ENCODE results near the gene AIP. TPM values are rescaled to one million over a fixed set of nuclear protein-coding genes. Genes with fewer than 3 reads are reported as not detected.

The AIP gene
- total and polyA plus RNA-seq, 2 donors (not counting 3 experiments of a cell fraction or from before 2014, with no cell fraction given), result 46.3 to 114 TPM

DNA sequence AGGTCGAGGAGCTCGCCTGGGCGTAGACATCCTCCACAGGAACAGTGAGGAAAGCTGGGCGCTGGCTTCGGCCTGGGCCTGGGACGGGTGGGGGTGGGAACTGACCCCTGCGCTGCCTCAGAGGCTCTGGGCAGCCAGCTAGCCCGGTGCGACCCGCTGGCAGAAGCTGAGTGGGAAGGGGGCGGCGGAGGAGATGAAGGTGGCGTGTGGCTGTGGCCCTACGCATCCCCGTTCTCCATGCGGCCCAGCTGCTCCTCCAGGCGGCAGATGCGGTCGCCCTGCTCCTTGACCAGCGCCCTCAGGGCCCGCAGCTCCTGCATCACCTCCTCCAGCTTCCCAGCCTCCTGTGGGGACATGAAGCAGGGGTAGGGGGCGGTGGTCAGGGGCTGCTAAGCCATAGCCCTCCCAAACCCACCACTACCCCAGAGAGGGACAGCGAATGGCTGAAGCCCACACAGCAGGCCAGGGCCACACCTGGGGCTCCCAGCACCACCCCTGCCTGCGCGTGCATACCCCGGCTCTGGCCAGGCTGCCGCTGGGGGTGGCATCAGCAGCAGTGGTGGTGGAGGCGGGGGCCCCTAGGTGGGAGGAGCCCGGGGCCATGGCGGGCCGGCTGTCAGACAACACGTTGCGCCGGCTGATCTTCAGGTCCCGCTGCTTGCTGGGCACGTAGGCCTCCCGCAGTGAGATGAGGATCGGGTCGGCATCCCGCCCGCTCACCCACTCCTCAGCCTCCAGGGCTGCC, 44.5 kb upstream of the AIP start:
- Histone ChIP-seq H4K20me1 (replicated peaks; ENCODE audit: control insufficient read depth, extremely low read depth, insufficient read depth, low read length) (no peaks in the 10 kb centered on the region), H3K9me1 (replicated peaks; ENCODE audit: control insufficient read depth, extremely low read depth, insufficient read depth, low read length) (no peaks in the 10 kb centered on the region), H3K79me2 (ENCODE audit: control insufficient read depth, insufficient read depth, low read length) (peaks cover 11% of the 10 kb centered on the region), H3K4me1 (ENCODE audit: control insufficient read depth, extremely low read depth, insufficient read depth, low read length) (peaks cover 6% of the 10 kb centered on the region), H3K4me3 (replicated peaks in 1 of 3; ENCODE audit: insufficient read depth in 1 of 3, low read depth in 1 of 3, low read length in 3 of 3) (no peak overlapping the region), H3K27me3 (ENCODE audit: control insufficient read depth in 2 of 2, insufficient read depth in 2 of 2, low read length in 2 of 2) (no peaks in the 10 kb centered on the region), H3K9me3 (replicated peaks; ENCODE audit: control insufficient read depth, insufficient read depth, low read length) (no peaks in the 10 kb centered on the region), H3K9ac (replicated peaks; ENCODE audit: extremely low read depth, insufficient read depth, low read length) (no peak overlapping the region), H3K36me3 (ENCODE audit: control insufficient read depth in 2 of 2, extremely low read depth in 1 of 2, insufficient read depth in 2 of 2, low read length in 2 of 2) (peaks cover 0 to 37% of the 10 kb centered on the region in 2 experiments), H2AFZ (ENCODE audit: low read depth, low read length) (no peak overlapping the region), H3K4me2 (ENCODE audit: insufficient read depth, low read length) (no peak overlapping the region), H3K27ac (ENCODE audit: insufficient read depth, low read depth, low read length) (no peak overlapping the region)
- POLR2A ChIA-PET, result no interaction called here
- intact Hi-C loops (cut with micrococcal nuclease) (no loop called here), dilution Hi-C loops (cut with MboI; ENCODE audit: extremely low pct_ligation_motif_present, low sequenced_read_pairs) (no loop called here)
- DNase-seq (ENCODE audit: low read depth, low spot score), result no peak
- no peak for FAIRE-seq
- no TSS peak for BruUV-seq (replicated peaks)
- CTCF ChIA-PET, result interaction anchor here (1.0 to 1.6 kb wide), 3 partner anchors 37 to 46 kb away, joined by 3 to 9 read pairs (median 5); partner anchors contain the start of genes PPP1CA and RAD9A
- TF ChIP-seq POLR2AphosphoS5 (IDR thresholded peaks at IDR 0.05; ENCODE audit: insufficient read depth, low read depth, low read length) (peak; percentile 12), POLR2A (IDR thresholded peaks at IDR 0.05; ENCODE audit: low read depth, low read length) (peak; percentile 36)
- TF ChIP-seq, protein P1, sequence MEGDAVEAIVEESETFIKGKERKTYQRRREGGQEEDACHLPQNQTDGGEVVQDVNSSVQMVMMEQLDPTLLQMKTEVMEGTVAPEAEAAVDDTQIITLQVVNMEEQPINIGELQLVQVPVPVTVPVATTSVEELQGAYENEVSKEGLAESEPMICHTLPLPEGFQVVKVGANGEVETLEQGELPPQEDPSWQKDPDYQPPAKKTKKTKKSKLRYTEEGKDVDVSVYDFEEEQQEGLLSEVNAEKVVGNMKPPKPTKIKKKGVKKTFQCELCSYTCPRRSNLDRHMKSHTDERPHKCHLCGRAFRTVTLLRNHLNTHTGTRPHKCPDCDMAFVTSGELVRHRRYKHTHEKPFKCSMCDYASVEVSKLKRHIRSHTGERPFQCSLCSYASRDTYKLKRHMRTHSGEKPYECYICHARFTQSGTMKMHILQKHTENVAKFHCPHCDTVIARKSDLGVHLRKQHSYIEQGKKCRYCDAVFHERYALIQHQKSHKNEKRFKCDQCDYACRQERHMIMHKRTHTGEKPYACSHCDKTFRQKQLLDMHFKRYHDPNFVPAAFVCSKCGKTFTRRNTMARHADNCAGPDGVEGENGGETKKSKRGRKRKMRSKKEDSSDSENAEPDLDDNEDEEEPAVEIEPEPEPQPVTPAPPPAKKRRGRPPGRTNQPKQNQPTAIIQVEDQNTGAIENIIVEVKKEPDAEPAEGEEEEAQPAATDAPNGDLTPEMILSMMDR (IDR thresholded peaks at IDR 0.05; ENCODE audit: extremely low read depth in 1 of 2, insufficient read depth in 1 of 2, low read depth in 1 of 2, low read length in 2 of 2), result no peak

Measured in endothelial cell of umbilical vein (primary cell).